AG04450 (cell line): ENCODE results near the gene VPS37B. TPM values are rescaled to one million over a fixed set of nuclear protein-coding genes. Genes with fewer than 3 reads are reported as not detected.

Source experiments
- CTCF ChIA-PET: fragments of 300-600, 350-600 bp; formaldehyde crosslinking; extraction: SDS; loops from one replicate; lab custom pipeline; 2022; ENCODE audit warnings: antibody characterized with exemption, inconsistent platforms; lab: Charles Lee
- POLR2A ChIA-PET: fragments of 350-600 bp; formaldehyde crosslinking; extraction: SDS; loops from one replicate; lab custom pipeline; 2021; ENCODE audit warnings: antibody characterized with exemption, inconsistent platforms; lab: Yijun Ruan, JAX
- DNase-seq: peaks from one replicate; pipeline ENCODE4 v3.0.0-alpha.2; 2011; ENCODE audit warnings: low read depth, low spot score
- H3K27ac ChIP-seq: one replicate; pipeline ENCODE4 v1.5.1; 2012; ENCODE audit warnings: low read depth, low read length, control low read depth
- H3K27me3 ChIP-seq: one replicate; pipeline ENCODE4 v1.6.0; 2012; ENCODE audit warnings: low read length; ENCODE audit not compliant: control insufficient read depth, insufficient read depth
- H3K4me3 ChIP-seq: 2 replicates; pipeline ENCODE4 v1.5.1; 2011; ENCODE audit warnings: mild to moderate bottlenecking, low read depth, low read length, control low read depth
- H3K9me3 ChIP-seq: 2 replicates; pipeline ENCODE4 v1.5.1; 2012; ENCODE audit warnings: low read length; ENCODE audit not compliant: control insufficient read depth, insufficient read depth
- CTCF ChIP-seq: IDR thresholded peaks from 2 replicates; pipeline ENCODE4 v1.5.1; 2011; ENCODE audit warnings: low read depth, low read length, control low read depth, inconsistent platforms
- polyA plus RNA-seq: library from polyadenylated mRNA; depleted of rRNA; stranded (reverse); fragments of >200 nt; gene quantifications from 2 replicates; pipeline ENCODE4 v1.2.3, GENCODE V29; 2011

VPS37B gene
- polyA plus RNA-seq, 1 experiment, result 24.5 TPM

DNA sequence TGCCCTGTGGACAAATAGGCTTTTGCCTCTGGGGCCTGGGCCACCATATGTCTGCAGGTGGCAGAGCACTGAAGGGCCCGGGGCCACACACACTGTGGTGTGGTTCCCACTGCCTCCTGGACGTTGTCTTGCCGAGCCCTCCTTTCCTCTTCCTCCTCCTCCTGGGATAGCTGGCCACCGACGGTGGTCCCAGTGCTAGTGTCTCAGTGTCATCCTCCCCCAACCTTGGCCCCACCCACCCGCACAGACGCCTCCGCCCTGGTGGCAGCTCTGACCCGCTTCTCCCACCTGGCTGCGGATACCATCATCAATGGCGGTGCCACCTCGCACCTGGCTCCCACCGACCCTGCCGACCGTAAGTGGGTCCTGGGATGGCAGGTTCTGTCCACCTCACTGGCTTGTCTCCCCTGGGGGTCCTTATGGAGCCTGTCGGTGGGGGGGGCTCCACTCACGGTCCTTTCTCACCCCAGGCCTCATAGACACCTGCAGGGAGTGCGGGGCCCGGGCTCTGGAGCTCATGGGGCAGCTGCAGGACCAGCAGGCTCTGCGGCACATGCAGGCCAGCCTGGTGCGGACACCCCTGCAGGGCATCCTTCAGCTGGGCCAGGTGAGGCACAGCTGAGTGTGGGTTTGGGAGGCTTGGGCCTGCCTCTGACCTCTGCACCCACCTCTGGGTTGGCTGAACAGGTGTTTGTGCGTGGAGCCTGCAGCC is 37.2 kb downstream of the VPS37B start:
- Histone ChIP-seq H3K27me3 (no peaks in the 10 kb centered on the region), H3K9me3 (no peaks in the 10 kb centered on the region; the same call in 1 of the 2 replicates), H3K4me3 (no peak overlapping the region), H3K27ac (no peak overlapping the region)
- no peak for TF ChIP-seq CTCF
- no peak for DNase-seq
- CTCF ChIA-PET, result interaction anchor here (0.7 to 3.9 kb wide), 7 partner anchors 20 to 379 kb away, joined by 3 to 28 read pairs (median 9); no protein-coding TSS in a partner anchor
- POLR2A ChIA-PET, result no interaction called here

GRCh38 chr12:122858171-122858570 is 37.8 kb downstream of the VPS37B start:
- ChIA-PET POLR2A (no interaction called here), CTCF (interaction anchor here (3.0 kb wide), 1 partner anchor 95 kb away, joined by 9 read pairs; no protein-coding TSS in a partner anchor)
- TF ChIP-seq CTCF, result no peak
- no peak for DNase-seq
- no peak overlapping the region for H3K27ac ChIP-seq
- H3K27me3 ChIP-seq, result no peaks in the 10 kb centered on the region
- no peaks in the 10 kb centered on the region; the same call in 1 of the 2 replicates for H3K9me3 ChIP-seq
- no peak overlapping the region for H3K4me3 ChIP-seq

DNA sequence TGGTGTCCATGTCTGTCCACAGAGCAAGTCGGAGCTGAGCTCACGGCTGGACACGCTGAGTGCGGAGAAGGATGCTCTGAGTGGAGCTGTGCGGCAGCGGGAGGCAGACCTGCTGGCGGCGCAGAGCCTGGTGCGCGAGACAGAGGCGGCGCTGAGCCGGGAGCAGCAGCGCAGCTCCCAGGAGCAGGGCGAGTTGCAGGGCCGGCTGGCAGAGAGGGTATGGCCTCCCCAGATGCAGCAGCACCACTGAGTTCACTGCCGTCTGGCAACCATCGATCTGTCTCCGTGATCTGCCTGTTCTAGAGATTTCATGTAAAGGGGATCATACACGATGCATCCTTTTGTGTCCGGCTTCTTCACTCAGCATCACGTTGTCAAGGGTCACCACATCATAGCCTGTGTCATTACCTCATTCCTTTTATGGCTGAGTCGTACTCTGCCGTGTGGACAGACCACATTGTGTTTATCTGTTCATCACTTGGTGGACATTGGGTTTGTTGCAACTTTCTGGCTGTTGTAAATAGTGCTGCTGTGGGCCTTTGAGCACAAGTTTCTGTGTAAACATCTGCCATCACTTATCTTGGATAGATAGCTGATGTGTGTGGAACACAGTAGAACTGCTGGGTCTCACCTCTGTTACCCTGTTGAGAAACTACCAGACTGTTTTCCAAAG is 38.8 kb downstream of the VPS37B start:
- peak; percentile 42 for DNase-seq
- peak overlapping the region; percentile 2 for H3K27ac ChIP-seq
- no peak for TF ChIP-seq CTCF
- no peaks in the 10 kb centered on the region; the same call in 1 of the 2 replicates for H3K9me3 ChIP-seq
- ChIA-PET POLR2A (interaction anchor here (0.9 kb wide), 1 partner anchor 100 kb away, joined by 3 read pairs; no protein-coding TSS in a partner anchor), CTCF (interaction anchor here (2.1 to 3.0 kb wide), 2 partner anchors 63 to 96 kb away, joined by 5 to 9 read pairs; no protein-coding TSS in a partner anchor)
- no peak overlapping the region for H3K4me3 ChIP-seq
- H3K27me3 ChIP-seq, result no peaks in the 10 kb centered on the region

DNA sequence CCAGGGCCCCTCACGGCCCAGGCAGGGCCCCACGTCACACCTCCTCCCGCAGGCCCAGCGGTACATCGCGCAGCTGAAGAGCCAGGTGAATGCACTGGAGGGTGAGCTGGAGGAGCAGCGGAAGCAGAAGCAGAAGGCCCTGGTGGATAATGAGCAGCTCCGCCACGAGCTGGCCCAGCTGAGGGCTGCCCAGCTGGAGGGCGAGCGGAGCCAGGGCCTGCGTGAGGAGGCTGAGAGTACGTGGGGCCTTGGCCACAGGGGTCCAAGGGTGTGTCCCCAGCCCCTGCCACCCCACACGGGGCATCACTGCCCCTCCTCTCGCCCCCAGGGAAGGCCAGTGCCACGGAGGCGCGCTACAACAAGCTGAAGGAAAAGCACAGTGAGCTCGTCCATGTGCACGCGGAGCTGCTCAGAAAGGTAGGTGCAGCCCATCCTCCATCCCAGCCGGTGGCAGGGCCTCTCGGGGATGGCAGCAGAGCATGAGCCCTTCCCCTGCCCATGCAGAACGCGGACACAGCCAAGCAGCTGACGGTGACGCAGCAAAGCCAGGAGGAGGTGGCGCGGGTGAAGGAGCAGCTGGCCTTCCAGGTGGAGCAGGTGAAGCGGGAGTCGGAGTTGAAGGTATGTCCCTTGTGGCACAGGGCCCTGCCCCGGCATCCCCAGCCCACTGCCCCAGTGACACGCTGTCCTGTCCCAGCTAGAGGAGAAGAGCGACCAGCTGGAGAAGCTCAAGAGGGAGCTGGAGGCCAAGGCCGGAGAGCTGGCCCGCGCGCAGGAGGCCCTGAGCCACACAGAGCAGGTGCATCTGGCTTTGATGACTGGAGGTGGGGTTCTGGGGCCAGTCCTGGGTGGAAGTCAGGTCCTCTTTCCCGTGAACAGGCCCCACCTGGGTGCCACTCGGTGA is 39.7 kb downstream of the VPS37B start:
- CTCF ChIA-PET, result interaction anchor here (0.6 to 3.0 kb wide), 3 partner anchors 62 to 356 kb away, joined by 5 to 10 read pairs (median 9); no protein-coding TSS in a partner anchor
- H3K4me3 ChIP-seq, result no peak overlapping the region
- no peak for DNase-seq
- H3K27ac ChIP-seq, result no peak overlapping the region
- POLR2A ChIA-PET, result interaction anchor here (0.6 to 1.0 kb wide), 2 partner anchors 76 to 376 kb away, joined by 3 to 7 read pairs; partner anchors contain the start of gene MPHOSPH9
- TF ChIP-seq CTCF, result no peak
- H3K27me3 ChIP-seq, result no peaks in the 10 kb centered on the region
- H3K9me3 ChIP-seq, result no peaks in the 10 kb centered on the region; the same call in 1 of the 2 replicates
